Globus pallidus (tissue), 1 donor: Measurements from ENCODE around the gene CLEC4D.
"Not testable (repeated sequence)": the region's sequence is repeated elsewhere in the genome, so short reads cannot be mapped to it uniquely, and the experiment has no call there.

Experiments used
- DNase-seq: peaks from one replicate; pipeline ENCODE4 v3.0.0-alpha.2; 2015; ENCODE audit warnings: low spot score

CLEC4D gene

GRCh38 chr12:8537820-8538219 is 24.5 kb downstream of the CLEC4D start:
- not testable (repeated sequence) for DNase-seq

GRCh38 chr12:8540831-8541230 is 27.5 kb downstream of the CLEC4D start, which contains the start of gene CLEC4E:
Gene CLEC4E, minus strand, starts transcription at chr12:8540905. Its CDS starts 108 bp downstream, at chr12:8540797.
- DNase-seq = not testable (repeated sequence)

- no peak for DNase-seq
These were observed 28.3 kb downstream of the CLEC4D start for GRCh38 chr12:8541562-8541961.

GRCh38 chr12:8544295-8544694 is 31.0 kb downstream of the CLEC4D start:
- DNase-seq = peak; percentile 35

GRCh38 chr12:8546591-8546990 is 33.3 kb downstream of the CLEC4D start:
- no peak for DNase-seq

- DNase-seq = no peak
These were observed 34.3 kb downstream of the CLEC4D start for GRCh38 chr12:8547645-8548044.

GRCh38 chr12:8548192-8548591 is 34.9 kb downstream of the CLEC4D start:
- DNase-seq = no peak

GRCh38 chr12:8549381-8549780 is 36.1 kb downstream of the CLEC4D start:
- DNase-seq = no peak

GRCh38 chr12:8553088-8553627 is 39.9 kb downstream of the CLEC4D start:
- no peak for DNase-seq

- DNase-seq = no peak
These were observed 41.3 kb downstream of the CLEC4D start for GRCh38 chr12:8554451-8555195.

- no peak for DNase-seq
These were observed 43.3 kb downstream of the CLEC4D start for GRCh38 chr12:8556531-8557097.

- DNase-seq = no peak
These were observed 46.4 kb downstream of the CLEC4D start for GRCh38 chr12:8559676-8560075.

GRCh38 chr12:8561011-8561410 is 47.7 kb downstream of the CLEC4D start:
- no peak for DNase-seq

GRCh38 chr12:8562310-8562709 is 49.0 kb downstream of the CLEC4D start:
- no peak for DNase-seq

GRCh38 chr12:8563356-8563755 is 50.1 kb downstream of the CLEC4D start:
- no peak for DNase-seq

GRCh38 chr12:8564656-8565055 is 51.4 kb downstream of the CLEC4D start:
- no peak for DNase-seq

- DNase-seq = not testable (repeated sequence)
These were observed 52.7 kb downstream of the CLEC4D start for GRCh38 chr12:8566052-8566451.

- no peak for DNase-seq
These were observed 53.2 kb downstream of the CLEC4D start for GRCh38 chr12:8566525-8566924.
